ENCODE results near the gene CPSF6. TPM values are rescaled to one million over a fixed set of nuclear protein-coding genes. Genes with fewer than 3 reads are reported as not detected.
"Not testable (repeated sequence)": the region's sequence is repeated elsewhere in the genome, so short reads cannot be mapped to it uniquely, and the experiment has no call there.

The CPSF6 gene
- total RNA-seq (10 to 100 TPM; 46.2 to 98.0 (median 74.2) TPM), polyA plus RNA-seq (10 to 100 TPM; 24.7 to 42.0 TPM)
- long read RNA-seq, donor 1, full-length matches to known transcripts, result 174 of 259 reads
- long read RNA-seq, donor 1, partial matches to known transcripts, result 18 of 259 reads
- long read RNA-seq, donor 1, other reads (novel, unspliced or antisense), result 67 of 259 reads
- long read RNA-seq, donor 2, full-length matches to known transcripts, result 16 of 59 reads
- long read RNA-seq, donor 2, partial matches to known transcripts, result 38 of 59 reads
- long read RNA-seq, donor 2, other reads (novel, unspliced or antisense), result 5 of 59 reads
- long read RNA-seq, donor 3, full-length matches to known transcripts, result 34 of 69 reads
- long read RNA-seq, donor 3, partial matches to known transcripts, result 4 of 69 reads
- long read RNA-seq, donor 3, other reads (novel, unspliced or antisense), result 31 of 69 reads

- peak; percentile 96 to 98 (median 97) for DNase-seq
- Histone ChIP-seq H3K4me3 (peak within 1 kb of the TSS; percentile 87), H3K36me3 (no peaks in the 10 kb centered on the region), H3K27me3 (no peaks in the 10 kb centered on the region), H3K4me1 (ENCODE audit: insufficient read depth) (peaks cover 11% of the 10 kb centered on the region), H3K9me3 (no peaks in the 10 kb centered on the region), H3K27ac (peak within 1 kb of the TSS; percentile 88 to 94)
- TF ChIP-seq, protein P1, sequence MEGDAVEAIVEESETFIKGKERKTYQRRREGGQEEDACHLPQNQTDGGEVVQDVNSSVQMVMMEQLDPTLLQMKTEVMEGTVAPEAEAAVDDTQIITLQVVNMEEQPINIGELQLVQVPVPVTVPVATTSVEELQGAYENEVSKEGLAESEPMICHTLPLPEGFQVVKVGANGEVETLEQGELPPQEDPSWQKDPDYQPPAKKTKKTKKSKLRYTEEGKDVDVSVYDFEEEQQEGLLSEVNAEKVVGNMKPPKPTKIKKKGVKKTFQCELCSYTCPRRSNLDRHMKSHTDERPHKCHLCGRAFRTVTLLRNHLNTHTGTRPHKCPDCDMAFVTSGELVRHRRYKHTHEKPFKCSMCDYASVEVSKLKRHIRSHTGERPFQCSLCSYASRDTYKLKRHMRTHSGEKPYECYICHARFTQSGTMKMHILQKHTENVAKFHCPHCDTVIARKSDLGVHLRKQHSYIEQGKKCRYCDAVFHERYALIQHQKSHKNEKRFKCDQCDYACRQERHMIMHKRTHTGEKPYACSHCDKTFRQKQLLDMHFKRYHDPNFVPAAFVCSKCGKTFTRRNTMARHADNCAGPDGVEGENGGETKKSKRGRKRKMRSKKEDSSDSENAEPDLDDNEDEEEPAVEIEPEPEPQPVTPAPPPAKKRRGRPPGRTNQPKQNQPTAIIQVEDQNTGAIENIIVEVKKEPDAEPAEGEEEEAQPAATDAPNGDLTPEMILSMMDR (IDR thresholded peaks at IDR 0.05), result no peak
- peak; percentile 97 for TF ChIP-seq POLR2A (IDR thresholded peaks at IDR 0.05)
- WGBS, 3 donors, result 0 to 1% (median 0%) methylated on average over 27 to 75 of the region's 75 CpGs
- intact Hi-C loops (cut with DNase I), result no loop called here
Measured at GRCh38 chr12:69239352-69239921, at the start of gene CPSF6. TSS of gene CPSF6 (plus strand) at chr12:69239569. CDS start at chr12:69239647, 78 bp downstream.

GRCh38 chr12:69196302-69197288, 42.8 kb upstream of the CPSF6 start:
- TF ChIP-seq, protein P1 (IDR thresholded peaks at IDR 0.05), result no peak
- no peak for TF ChIP-seq POLR2A (IDR thresholded peaks at IDR 0.05)
- TF ChIP-seq EP300 (IDR thresholded peaks at IDR 0.05), result no peak
- WGBS, 3 donors, result 74 to 82% (median 76%) methylated on average over 4 of the region's 4 CpGs
- H3K27me3 ChIP-seq, result no peaks in the 10 kb centered on the region
- H3K9me3 ChIP-seq, result peaks cover 5 to 13% of the 10 kb centered on the region in 2 donors
- H3K4me1 ChIP-seq (ENCODE audit: insufficient read depth), result no peaks in the 10 kb centered on the region
- H3K36me3 ChIP-seq, result no peaks in the 10 kb centered on the region
- intact Hi-C loops (cut with DNase I), result no loop called here
- H3K4me3 ChIP-seq, result no peak overlapping the region
- H3K27ac ChIP-seq, result no peak overlapping the region
- no peak for DNase-seq

DNA sequence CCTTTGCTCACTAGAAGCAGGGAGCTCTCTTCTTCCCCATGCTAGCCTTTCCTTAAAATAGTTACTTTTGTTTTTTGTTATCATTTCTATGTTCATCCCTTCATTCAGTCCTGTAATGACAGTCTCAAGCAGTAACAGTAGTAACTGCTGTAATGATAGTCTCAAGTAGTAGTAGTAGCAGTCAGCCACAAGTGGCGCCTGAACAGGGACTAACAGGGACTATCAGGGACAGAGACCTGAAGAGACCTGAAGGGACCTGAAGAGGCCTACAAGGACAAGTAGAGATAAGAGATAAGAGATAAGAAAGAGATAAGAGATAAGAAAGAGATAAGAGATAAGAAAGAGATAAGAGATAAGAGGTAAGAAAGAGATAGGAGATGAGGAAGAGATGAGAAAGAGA, 39.4 kb upstream of the CPSF6 start:
- peaks cover 5 to 13% of the 10 kb centered on the region in 2 donors for H3K9me3 ChIP-seq
- intact Hi-C loops (cut with DNase I); H3K27me3 ChIP-seq; H3K36me3 ChIP-seq; H3K27ac ChIP-seq; DNase-seq; H3K4me3 ChIP-seq; H3K4me1 ChIP-seq (ENCODE audit: insufficient read depth): not testable (repeated sequence)
- 96 to 98% (median 98%) methylated on average over 1 of the region's 1 CpG for WGBS, 3 donors

DNA sequence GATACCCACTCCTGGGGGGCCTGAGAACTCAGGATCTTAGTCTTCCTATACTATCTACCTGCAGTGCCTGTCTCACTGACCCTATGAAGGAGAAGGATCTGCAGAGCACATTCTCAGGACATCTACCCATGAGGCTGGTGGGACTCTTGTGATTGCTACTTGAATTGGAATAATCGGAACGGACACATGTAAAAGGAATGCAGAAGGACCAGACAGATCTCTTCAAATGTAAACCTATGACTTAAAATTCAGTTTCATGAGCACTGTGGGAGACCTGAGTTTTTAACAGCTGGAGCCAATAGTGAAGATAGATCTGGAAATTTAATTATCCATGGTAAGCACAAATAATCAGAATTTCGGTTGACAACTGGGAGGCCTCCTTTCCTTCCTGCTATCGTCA, 35.2 kb upstream of the CPSF6 start:
- no peaks in the 10 kb centered on the region for H3K4me1 ChIP-seq (ENCODE audit: insufficient read depth)
- H3K27me3 ChIP-seq, result no peaks in the 10 kb centered on the region
- peaks cover 5 to 9% of the 10 kb centered on the region in 2 donors for H3K9me3 ChIP-seq
- no peak overlapping the region for H3K27ac ChIP-seq
- TF ChIP-seq EP300 (IDR thresholded peaks at IDR 0.05), result no peak
- TF ChIP-seq, protein P1 (IDR thresholded peaks at IDR 0.05), result no peak
- no peak for TF ChIP-seq POLR2A (IDR thresholded peaks at IDR 0.05)
- H3K4me3 ChIP-seq, result no peak overlapping the region
- DNase-seq, result no peak
- H3K36me3 ChIP-seq, result no peaks in the 10 kb centered on the region
- intact Hi-C loops (cut with DNase I), result no loop called here
- 66 to 89% (median 78%) methylated on average over 4 of the region's 4 CpGs for WGBS, 3 donors
